ENCODE data around the gene MEDAG. TPM values are rescaled to one million over a fixed set of nuclear protein-coding genes. Genes with fewer than 3 reads are reported as not detected.

The MEDAG gene
- total RNA-seq, 1 donor from 2014 or later: not detected

- DNase-seq (ENCODE audit: low spot score): no peak
- H3K4me1 ChIP-seq: no peaks in the 10 kb centered on the region
- H3K9ac ChIP-seq: no peak overlapping the region
- no peak for TF ChIP-seq EZH2 (IDR thresholded peaks at IDR 0.05)
- TF ChIP-seq, protein P1, sequence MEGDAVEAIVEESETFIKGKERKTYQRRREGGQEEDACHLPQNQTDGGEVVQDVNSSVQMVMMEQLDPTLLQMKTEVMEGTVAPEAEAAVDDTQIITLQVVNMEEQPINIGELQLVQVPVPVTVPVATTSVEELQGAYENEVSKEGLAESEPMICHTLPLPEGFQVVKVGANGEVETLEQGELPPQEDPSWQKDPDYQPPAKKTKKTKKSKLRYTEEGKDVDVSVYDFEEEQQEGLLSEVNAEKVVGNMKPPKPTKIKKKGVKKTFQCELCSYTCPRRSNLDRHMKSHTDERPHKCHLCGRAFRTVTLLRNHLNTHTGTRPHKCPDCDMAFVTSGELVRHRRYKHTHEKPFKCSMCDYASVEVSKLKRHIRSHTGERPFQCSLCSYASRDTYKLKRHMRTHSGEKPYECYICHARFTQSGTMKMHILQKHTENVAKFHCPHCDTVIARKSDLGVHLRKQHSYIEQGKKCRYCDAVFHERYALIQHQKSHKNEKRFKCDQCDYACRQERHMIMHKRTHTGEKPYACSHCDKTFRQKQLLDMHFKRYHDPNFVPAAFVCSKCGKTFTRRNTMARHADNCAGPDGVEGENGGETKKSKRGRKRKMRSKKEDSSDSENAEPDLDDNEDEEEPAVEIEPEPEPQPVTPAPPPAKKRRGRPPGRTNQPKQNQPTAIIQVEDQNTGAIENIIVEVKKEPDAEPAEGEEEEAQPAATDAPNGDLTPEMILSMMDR (IDR thresholded peaks at IDR 0.05): no peak
- no peak for TF ChIP-seq EZH2phosphoT487 (IDR thresholded peaks at IDR 0.05)
- Mint-ChIP-seq H3K9me3 (peaks cover 4% of the 10 kb centered on the region), H3K4me1 (peaks cover 31% of the 10 kb centered on the region), H3K27ac (no peak overlapping the region), H3K36me3 (no peaks in the 10 kb centered on the region), H3K27me3 (ENCODE audit: insufficient read depth, low read depth) (peaks cover 2% of the 10 kb centered on the region), H3K4me3 (no peak overlapping the region)
- H3F3A ChIP-seq (ENCODE audit: low read depth): no peaks in the 10 kb centered on the region
- no peak overlapping the region for H3K4me3 ChIP-seq
- H3K27me3 ChIP-seq: no peaks in the 10 kb centered on the region
- no peaks in the 10 kb centered on the region for H3K36me3 ChIP-seq
- no peak overlapping the region for H2AFZ ChIP-seq (replicated peaks)
- H3K4me2 ChIP-seq: no peak overlapping the region
- no peak overlapping the region for H3K27ac ChIP-seq
- no peaks in the 10 kb centered on the region for H4K20me1 ChIP-seq (ENCODE audit: low read depth)
- H3K79me2 ChIP-seq (ENCODE audit: low read depth): no peaks in the 10 kb centered on the region
- H3K9me3 ChIP-seq (ENCODE audit: low read depth): no peaks in the 10 kb centered on the region
These were observed 65.5 kb downstream of the MEDAG start for GRCh38 chr13:30971575-30971974.

- no peak for DNase-seq (ENCODE audit: low spot score)
- no peaks in the 10 kb centered on the region for H3K79me2 ChIP-seq (ENCODE audit: low read depth)
- no peak overlapping the region for H3K4me2 ChIP-seq
- H3K27me3 ChIP-seq: no peaks in the 10 kb centered on the region
- no peak overlapping the region for H3K27ac Mint-ChIP-seq
- H3K27me3 Mint-ChIP-seq (ENCODE audit: insufficient read depth, low read depth): peaks cover 2% of the 10 kb centered on the region
- no peaks in the 10 kb centered on the region for H3K36me3 Mint-ChIP-seq
- H3K4me1 ChIP-seq: no peaks in the 10 kb centered on the region
- H3K4me1 Mint-ChIP-seq: peaks cover 40% of the 10 kb centered on the region
- H3K9ac ChIP-seq: no peak overlapping the region
- H3K9me3 ChIP-seq (ENCODE audit: low read depth): no peaks in the 10 kb centered on the region
- H4K20me1 ChIP-seq (ENCODE audit: low read depth): no peaks in the 10 kb centered on the region
- no peaks in the 10 kb centered on the region for H3K9me3 Mint-ChIP-seq
- no peaks in the 10 kb centered on the region for H3F3A ChIP-seq (ENCODE audit: low read depth)
- H2AFZ ChIP-seq (replicated peaks): no peak overlapping the region
- H3K4me3 Mint-ChIP-seq: no peak overlapping the region
- TF ChIP-seq EZH2 (IDR thresholded peaks at IDR 0.05) (no peak), EZH2phosphoT487 (IDR thresholded peaks at IDR 0.05) (no peak)
- TF ChIP-seq, protein P1 (IDR thresholded peaks at IDR 0.05): no peak
- no peak overlapping the region for H3K27ac ChIP-seq
- no peak overlapping the region for H3K4me3 ChIP-seq
- no peaks in the 10 kb centered on the region for H3K36me3 ChIP-seq
These were observed 66.9 kb downstream of the MEDAG start for GRCh38 chr13:30972888-30973377.

DNA sequence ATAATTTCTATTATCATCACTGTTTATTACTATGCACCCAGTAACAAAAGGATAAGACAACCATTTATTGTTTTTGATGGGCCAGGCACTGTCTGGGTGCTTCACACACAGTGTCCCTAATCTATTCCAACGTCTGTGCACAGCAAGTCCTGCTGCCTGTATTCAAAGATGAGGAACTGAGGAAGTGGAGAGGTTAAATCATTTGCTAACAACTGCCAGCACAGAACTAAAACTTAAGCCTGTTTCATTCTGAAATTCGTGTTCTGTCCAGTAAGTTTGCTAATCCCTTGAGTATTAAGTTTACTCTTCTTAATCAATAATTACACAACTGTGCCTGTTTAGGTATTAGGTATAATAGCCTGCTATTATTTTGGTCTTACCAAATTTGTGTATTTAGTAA lies 68.3 kb downstream of the MEDAG start:
- peaks cover 37% of the 10 kb centered on the region for H3K4me1 Mint-ChIP-seq
- DNase-seq (ENCODE audit: low spot score): no peak
- H3K36me3 ChIP-seq: no peaks in the 10 kb centered on the region
- H3K27me3 Mint-ChIP-seq (ENCODE audit: insufficient read depth, low read depth): peaks cover 4% of the 10 kb centered on the region
- no peak overlapping the region for H2AFZ ChIP-seq (replicated peaks)
- H3K27me3 ChIP-seq: no peaks in the 10 kb centered on the region
- H3K79me2 ChIP-seq (ENCODE audit: low read depth): no peaks in the 10 kb centered on the region
- no peak overlapping the region for H3K27ac Mint-ChIP-seq
- no peaks in the 10 kb centered on the region for H4K20me1 ChIP-seq (ENCODE audit: low read depth)
- H3F3A ChIP-seq (ENCODE audit: low read depth): no peaks in the 10 kb centered on the region
- no peaks in the 10 kb centered on the region for H3K9me3 ChIP-seq (ENCODE audit: low read depth)
- H3K4me2 ChIP-seq: no peak overlapping the region
- no peak overlapping the region for H3K27ac ChIP-seq
- no peaks in the 10 kb centered on the region for H3K4me1 ChIP-seq
- no peak overlapping the region for H3K9ac ChIP-seq
- no peaks in the 10 kb centered on the region for H3K36me3 Mint-ChIP-seq
- TF ChIP-seq EZH2phosphoT487 (IDR thresholded peaks at IDR 0.05) (no peak), EZH2 (IDR thresholded peaks at IDR 0.05) (no peak)
- TF ChIP-seq, protein P1 (IDR thresholded peaks at IDR 0.05): no peak
- H3K4me3 ChIP-seq: no peak overlapping the region
- no peak overlapping the region for H3K4me3 Mint-ChIP-seq
- no peaks in the 10 kb centered on the region for H3K9me3 Mint-ChIP-seq

Other genes starting within 250 kb of the MEDAG start
- not detected in 2 replicates for gene ALOX5AP, start 170.7 kb upstream of the MEDAG start, total RNA-seq (ENCODE audit: low replicate concordance)
- gene TEX26, start 26.4 kb downstream of the MEDAG start, total RNA-seq (ENCODE audit: low replicate concordance): not detected in 2 replicates